ENCODE results near the gene B9D1.

- TF ChIP-seq CTCF (IDR thresholded peaks at IDR 0.05 in 2 of 3, conservative IDR thresholded peaks at IDR 0.05 in 1 of 3; ENCODE audit: borderline replicate concordance in 1 of 3, insufficient read depth in 1 of 3, low read depth in 2 of 3, low read length in 2 of 3), result no peak
- no peak for TF ChIP-seq SIN3A (IDR thresholded peaks at IDR 0.05; ENCODE audit: low read depth)
- no peak for TF ChIP-seq POLR2A (IDR thresholded peaks at IDR 0.05; ENCODE audit: borderline replicate concordance, extremely low read depth, insufficient read depth, insufficient read length)
- no peak for TF ChIP-seq ATF3 (IDR thresholded peaks at IDR 0.05)
- no peak for TF ChIP-seq RAD21 (IDR thresholded peaks at IDR 0.05; ENCODE audit: low read depth)
Observed at GRCh38 chr17:19357351-19357750, 5.2 kb downstream of the B9D1 start.

Data from HCT116 (cell line).